Endothelial cell of umbilical vein (primary cell): ENCODE measurements around the gene SORL1. TPM values are rescaled to one million over a fixed set of nuclear protein-coding genes. Genes with fewer than 3 reads are reported as not detected.
"Not testable (repeated sequence)": the region's sequence is repeated elsewhere in the genome, so short reads cannot be mapped to it uniquely, and the experiment has no call there.

Experiments used
- BruUV-seq: library from RNA; stranded (reverse); fragments of 400-500 nt; replicated peaks from 2 replicates; lab custom pipeline; 2021; lab: Mats Ljungman, UMichigan
- CTCF ChIA-PET: fragments of 300-600, 350-600 bp; sonication (Branson Sonifier 250); formaldehyde crosslinking; loops from one replicate; lab custom pipeline; 2021; ENCODE audit warnings: antibody characterized with exemption, inconsistent platforms; lab: Charles Lee
- POLR2A ChIA-PET: fragments of 300-600, 350-600 bp; sonication (Branson Sonifier 250); formaldehyde crosslinking; loops from one replicate; lab custom pipeline; 2021; ENCODE audit warnings: antibody characterized with exemption, inconsistent platforms; lab: Charles Lee
- DNase-seq: peaks from one replicate; pipeline ENCODE4 v3.0.0-alpha.2; 2011; ENCODE audit warnings: low read depth, low spot score
- FAIRE-seq: peaks from 2 replicates; lab custom pipeline; 2011; peaks lifted over from hg19 to GRCh38; lab: Jason Lieb, UNC
- H2AFZ ChIP-seq: 2 replicates; pipeline ENCODE4 v1.6.0; 2012; ENCODE audit warnings: low read depth, low read length, control low read depth, inconsistent platforms
- H3K27ac ChIP-seq: 2 replicates; pipeline ENCODE4 v1.5.1; 2011; ENCODE audit warnings: low read depth, mild to moderate bottlenecking, control low read depth, low read length, moderate library complexity; ENCODE audit not compliant: insufficient read depth
- H3K27me3 ChIP-seq, 2 experiments: 2 replicates each; pipeline versions ENCODE4 v1.6.0 to v1.6.1; 2011; ENCODE audit warnings: low read length in 2 of 2, mixed read lengths in 1 of 2; ENCODE audit not compliant: control insufficient read depth in 2 of 2, insufficient read depth in 2 of 2
- H3K36me3 ChIP-seq, 2 experiments: 2 replicates in 1 of 2; 3 replicates in 1 of 2; pipeline ENCODE4 v1.5.1; 2011; ENCODE audit warnings: low read length in 2 of 2, mild to moderate bottlenecking in 1 of 2, moderate library complexity in 1 of 2; ENCODE audit not compliant: control insufficient read depth in 2 of 2, insufficient read depth in 2 of 2; ENCODE audit errors: extremely low read depth in 1 of 2
- H3K4me1 ChIP-seq: 3 replicates; pipeline ENCODE4 v1.5.1; 2011; ENCODE audit warnings: mild to moderate bottlenecking, low read length; ENCODE audit not compliant: control insufficient read depth, insufficient read depth; ENCODE audit errors: extremely low read depth
- H3K4me2 ChIP-seq: 2 replicates; pipeline ENCODE4 v1.6.1; 2011; ENCODE audit warnings: low read length, control low read depth, mixed read lengths; ENCODE audit not compliant: insufficient read depth
- H3K4me3 ChIP-seq, 3 experiments: fragments of 200-600 bp in 1 of 3; sonication (generic), shearing (Covaris generic) in 1 of 3; replicated peaks in 1 of 3; 2 replicates each; pipeline ENCODE4 v1.5.1; 2011 to 2016; ENCODE audit warnings: control low read depth in 3 of 3, low read length in 3 of 3, mild to moderate bottlenecking in 2 of 3, inconsistent platforms in 1 of 3, low read depth in 1 of 3, moderate library complexity in 1 of 3; ENCODE audit not compliant: insufficient read depth in 1 of 3
- H3K79me2 ChIP-seq: 2 replicates; pipeline ENCODE4 v1.6.0; 2012; ENCODE audit warnings: low read length, inconsistent platforms; ENCODE audit not compliant: control insufficient read depth, insufficient read depth
- H3K9ac ChIP-seq: replicated peaks from 2 replicates; pipeline ENCODE3; 2011; ENCODE audit warnings: low read length, control low read depth; ENCODE audit not compliant: insufficient read depth; ENCODE audit errors: extremely low read depth
- H3K9me1 ChIP-seq: replicated peaks from 3 replicates; pipeline ENCODE4 v1.6.0; 2011; ENCODE audit warnings: mild to moderate bottlenecking, low read length; ENCODE audit not compliant: control insufficient read depth, insufficient read depth; ENCODE audit errors: extremely low read depth
- H3K9me3 ChIP-seq: replicated peaks from 2 replicates; pipeline ENCODE4 v1.5.1; 2012; ENCODE audit warnings: low read length, inconsistent platforms; ENCODE audit not compliant: control insufficient read depth, insufficient read depth
- H4K20me1 ChIP-seq: replicated peaks from 2 replicates; pipeline ENCODE3; 2011; ENCODE audit warnings: mild to moderate bottlenecking, low read length; ENCODE audit not compliant: control insufficient read depth, insufficient read depth; ENCODE audit errors: extremely low read depth
- CTCF ChIP-seq, 2 donors: IDR thresholded peaks; 1 replicate in 1 of 2; 2 replicates in 1 of 2; pipeline ENCODE4 v1.5.1; 2011; ENCODE audit warnings: low read length in 2 of 2, mild to moderate bottlenecking in 2 of 2, moderate library complexity in 2 of 2, control low read depth in 1 of 2, inconsistent platforms in 1 of 2, low read depth in 1 of 2; ENCODE audit not compliant: insufficient read depth in 1 of 2; ENCODE audit errors: extremely low read depth in 1 of 2
- EZH2 ChIP-seq: IDR thresholded peaks from 2 replicates; pipeline ENCODE4 v1.6.1; 2012; ENCODE audit warnings: borderline replicate concordance, low read depth, mild to moderate bottlenecking, moderate library complexity, low read length, inconsistent platforms; ENCODE audit not compliant: severe bottlenecking
- FOS ChIP-seq: IDR thresholded peaks from 2 replicates; pipeline ENCODE4 v1.6.1; 2011; ENCODE audit warnings: mild to moderate bottlenecking, low read length, moderate library complexity, borderline replicate concordance; ENCODE audit not compliant: insufficient read depth
- GATA2 ChIP-seq: IDR thresholded peaks from 2 replicates; pipeline ENCODE4 v1.7.0; 2011; ENCODE audit warnings: low read depth, mild to moderate bottlenecking, moderate library complexity, mixed read lengths, low read length; ENCODE audit not compliant: insufficient read length, insufficient read depth
- JUN ChIP-seq: IDR thresholded peaks from 2 replicates; pipeline ENCODE4 v1.6.1; 2011; ENCODE audit warnings: borderline replicate concordance, low read depth; ENCODE audit not compliant: insufficient read length, insufficient read depth
- MAX ChIP-seq: IDR thresholded peaks from 2 replicates; pipeline ENCODE4 v1.6.1; 2011; ENCODE audit not compliant: insufficient read depth, insufficient read length
- MYC ChIP-seq: IDR thresholded peaks from one replicate; pipeline ENCODE4 v1.6.1; 2011; ENCODE audit warnings: mild to moderate bottlenecking, low read depth, low read length
- POLR2A ChIP-seq: IDR thresholded peaks from 2 replicates; pipeline ENCODE4 v1.6.1; 2012; ENCODE audit warnings: low read depth, mild to moderate bottlenecking, control low read depth, low read length
- POLR2AphosphoS5 ChIP-seq: IDR thresholded peaks from 2 replicates; pipeline ENCODE4 v1.6.1; 2012; ENCODE audit warnings: low read depth, mild to moderate bottlenecking, control low read depth, low read length, moderate library complexity; ENCODE audit not compliant: insufficient read depth
- dilution Hi-C: fragments of 300-500 bp; cut with MboI; formaldehyde crosslinking; loops from one replicate; pipeline ENCODE4 v1.15.0; 2019; ENCODE audit warnings: low sequenced_read_pairs; ENCODE audit not compliant: extremely low pct_ligation_motif_present
- intact Hi-C: fragments of 100-400 bp; cut with micrococcal nuclease; formaldehyde crosslinking; loops from one replicate; pipeline ENCODE4 v1.10.0; 2022
- polyA plus RNA-seq, 4 experiments: library from polyadenylated mRNA; depleted of rRNA in 3 of 4; stranded (reverse) in 3 of 4; unstranded in 1 of 4; fragments of >200 nt; gene quantifications; 2 replicates each; pipeline versions ENCODE4 v1.2.1 to v1.2.3, GENCODE V29; 2011 to 2012; ENCODE audit warnings: missing spikeins in 1 of 4
- total RNA-seq: library from RNA; stranded (reverse); gene quantifications from 2 replicates; pipeline ENCODE4 v1.2.3, GENCODE V29; 2021

Gene SORL1
- total and polyA plus RNA-seq, 2 donors (not counting 3 experiments of a cell fraction or from before 2014, with no cell fraction given), result 0.17 to 0.31 TPM

GRCh38 chr11:121503051-121503450, 50.9 kb downstream of the SORL1 start:
- FAIRE-seq, result no peak
- TF ChIP-seq EZH2 (no peak), FOS (no peak), GATA2 (no peak), MAX (no peak), MYC (no peak), CTCF (IDR thresholded peaks at IDR 0.05; ENCODE audit: extremely low read depth in 1 of 2, insufficient read depth in 1 of 2, low read depth in 1 of 2, low read length in 2 of 2) (no peak), JUN (no peak), POLR2A (no peak), POLR2AphosphoS5 (no peak)
- dilution Hi-C loops (no loop called here), intact Hi-C loops (no loop called here)
- no peaks in the 10 kb centered on the region for H3K27me3 ChIP-seq
- H3K4me3 ChIP-seq, result no peak overlapping the region
- no peaks in the 10 kb centered on the region for H4K20me1 ChIP-seq
- ChIA-PET POLR2A (no interaction called here), CTCF (no interaction called here)
- no TSS peak for BruUV-seq
- no peaks in the 10 kb centered on the region for H3K4me1 ChIP-seq
- H3K27ac ChIP-seq, result no peak overlapping the region
- no peaks in the 10 kb centered on the region for H3K36me3 ChIP-seq
- no peak for DNase-seq
- no peak overlapping the region for H3K9ac ChIP-seq
- H2AFZ ChIP-seq, result no peak overlapping the region
- no peaks in the 10 kb centered on the region for H3K9me3 ChIP-seq
- H3K79me2 ChIP-seq, result no peaks in the 10 kb centered on the region
- H3K4me2 ChIP-seq, result no peak overlapping the region
- no peaks in the 10 kb centered on the region for H3K9me1 ChIP-seq

- H3K27me3 ChIP-seq, H3K4me2 ChIP-seq, BruUV-seq, H3K27ac ChIP-seq, H3K9me3 ChIP-seq, dilution Hi-C loops, POLR2A ChIA-PET, H2AFZ ChIP-seq, H3K9me1 ChIP-seq, intact Hi-C loops, H3K4me3 ChIP-seq, H3K9ac ChIP-seq, H3K36me3 ChIP-seq, FAIRE-seq, H3K79me2 ChIP-seq, H3K4me1 ChIP-seq, DNase-seq, H4K20me1 ChIP-seq: not testable (repeated sequence)
- CTCF ChIA-PET, result interaction anchor here (1.2 kb wide), 1 partner anchor 79 kb away, joined by 3 read pairs; no protein-coding TSS in a partner anchor
Measured at GRCh38 chr11:121506237-121506636, 54.1 kb downstream of the SORL1 start.
